Embryonic facial prominence (tissue), 1 donor: ENCODE measurements around the gene PCP4L1.
A peak's percentile ranks its signal among the peaks of the same experiment; 100 is the strongest.
"Not testable (repeated sequence)": the region's sequence is repeated elsewhere in the genome, so short reads cannot be mapped to it uniquely, and the experiment has no call there.

ENCODE experiments used
- DNase-seq: peaks from one replicate; pipeline ENCODE4 v3.0.0-alpha.2; 2016; ENCODE audit errors: extremely low spot score

The PCP4L1 gene

GRCh38 chr1:161258439-161259344, at the start of gene PCP4L1:
Gene PCP4L1 (plus strand): TSS chr1:161258745. CDS start chr1:161258975, 230 bp downstream.
- peak; percentile 66 for DNase-seq

- DNase-seq = no peak
Observed at GRCh38 chr1:161209790-161210409, 48.6 kb upstream of the PCP4L1 start.

- no peak for DNase-seq
Observed at GRCh38 chr1:161214369-161214768, 44.2 kb upstream of the PCP4L1 start.

- DNase-seq = no peak
Observed at GRCh38 chr1:161215076-161215475, 43.5 kb upstream of the PCP4L1 start, which contains the start of gene FCER1G. Gene FCER1G (plus strand): TSS chr1:161215295. CDS start chr1:161215322, 27 bp downstream.

- no peak for DNase-seq
Observed at GRCh38 chr1:161216945-161217712, 41.4 kb upstream of the PCP4L1 start.

GRCh38 chr1:161217831-161218230, 40.7 kb upstream of the PCP4L1 start:
- DNase-seq = no peak

- DNase-seq = no peak
Observed at GRCh38 chr1:161218301-161219077, 40.1 kb upstream of the PCP4L1 start.

GRCh38 chr1:161219078-161219892, 39.3 kb upstream of the PCP4L1 start:
- no peak for DNase-seq

- DNase-seq = no peak
Observed at GRCh38 chr1:161220002-161220401, 38.5 kb upstream of the PCP4L1 start.

- DNase-seq = no peak
Observed at GRCh38 chr1:161222175-161223019, 36.1 kb upstream of the PCP4L1 start.

- no peak for DNase-seq
Observed at GRCh38 chr1:161223805-161224694, 34.5 kb upstream of the PCP4L1 start.

GRCh38 chr1:161224695-161225087, 33.9 kb upstream of the PCP4L1 start:
- DNase-seq = not testable (repeated sequence)

GRCh38 chr1:161225178-161225533, 33.4 kb upstream of the PCP4L1 start:
- no peak for DNase-seq

- peak; percentile 91 for DNase-seq
Observed at GRCh38 chr1:161225534-161226319, 32.8 kb upstream of the PCP4L1 start, which contains the start of gene TOMM40L. Gene TOMM40L (plus strand): TSS chr1:161226060. CDS start chr1:161226490, 430 bp downstream.

- DNase-seq = no peak
Observed at GRCh38 chr1:161226320-161226711, 32.2 kb upstream of the PCP4L1 start.

- no peak for DNase-seq
Observed at GRCh38 chr1:161226759-161227158, 31.8 kb upstream of the PCP4L1 start.

- DNase-seq = peak; percentile 47
Observed at GRCh38 chr1:161227196-161227871, 31.2 kb upstream of the PCP4L1 start.
